ENCODE results near the gene NDRG2. TPM values are rescaled to one million over a fixed set of nuclear protein-coding genes. Genes with fewer than 3 reads are reported as not detected.
A peak's percentile ranks its signal among the peaks of the same experiment; 100 is the strongest.
"Not testable (repeated sequence)": the region's sequence is repeated elsewhere in the genome, so short reads cannot be mapped to it uniquely, and the experiment has no call there.

Gene NDRG2
- total RNA-seq, 2 donors from 2014 or later = 133 to 178 TPM

DNA sequence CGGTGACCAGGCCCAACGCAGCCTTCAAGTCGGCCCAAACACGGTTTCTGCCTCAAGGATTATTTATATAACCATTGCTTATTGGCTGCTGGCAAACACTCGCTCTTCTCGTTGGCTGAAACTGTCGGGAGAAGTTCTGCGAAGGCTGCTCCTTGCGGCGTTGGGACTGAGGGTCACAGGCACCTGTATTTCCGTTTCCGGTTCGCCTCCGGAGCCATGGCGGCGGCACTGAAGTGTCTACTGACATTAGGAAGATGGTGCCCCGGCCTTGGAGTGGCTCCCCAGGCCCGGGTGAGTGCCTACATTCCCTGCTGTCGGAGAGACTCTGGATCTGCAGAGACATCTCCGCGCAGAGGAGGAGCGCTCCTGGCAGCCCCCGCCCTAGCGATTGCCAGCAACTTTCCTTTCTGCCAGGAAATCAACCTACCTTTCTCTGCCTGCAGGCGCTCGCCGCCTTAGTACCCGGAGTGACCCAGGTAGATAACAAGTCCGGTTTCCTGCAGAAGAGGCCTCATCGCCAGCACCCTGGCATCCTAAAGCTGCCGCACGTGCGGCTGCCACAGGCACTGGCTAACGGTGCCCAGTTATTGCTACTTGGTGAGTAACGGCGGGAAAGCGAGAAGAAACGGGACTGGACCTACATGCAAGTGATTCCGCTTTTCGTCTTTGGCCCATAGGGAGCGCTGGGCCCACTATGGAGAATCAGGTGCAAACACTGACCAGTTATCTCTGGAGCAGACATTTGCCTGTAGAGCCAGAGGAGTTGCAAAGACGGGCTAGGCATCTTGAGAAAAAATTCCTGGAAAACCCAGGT lies 34.9 kb downstream of the NDRG2 start, which contains the start of gene METTL17:
Gene METTL17 (plus strand): TSS at position 194 of the 814 bp plus-strand sequence. CDS start 23 bp downstream, at position 217.
- Histone ChIP-seq H3K9me3 (no peaks in the 10 kb centered on the region), H3K27ac (peak within 1 kb of the TSS; percentile 3 to 82 (median 66)), H3K27me3 (no peaks in the 10 kb centered on the region), H3K36me3 (replicated peaks in 1 of 2; ENCODE audit: insufficient read depth in 1 of 2, low read depth in 2 of 2) (peaks cover 10 to 18% of the 10 kb centered on the region in 2 donors), H3K4me1 (peaks cover 21% of the 10 kb centered on the region), H3K4me3 (peak within 1 kb of the TSS; percentile 33 to 75)
- 0 to 1% methylated on average over 19 to 42 of the region's 42 CpGs for WGBS, 2 donors
- intact Hi-C loops (cut with DNase I) = no loop called here
- ATAC-seq (peak; percentile 98), DNase-seq (peak; percentile 90 to 96 (median 92))
- TF ChIP-seq, protein P1, sequence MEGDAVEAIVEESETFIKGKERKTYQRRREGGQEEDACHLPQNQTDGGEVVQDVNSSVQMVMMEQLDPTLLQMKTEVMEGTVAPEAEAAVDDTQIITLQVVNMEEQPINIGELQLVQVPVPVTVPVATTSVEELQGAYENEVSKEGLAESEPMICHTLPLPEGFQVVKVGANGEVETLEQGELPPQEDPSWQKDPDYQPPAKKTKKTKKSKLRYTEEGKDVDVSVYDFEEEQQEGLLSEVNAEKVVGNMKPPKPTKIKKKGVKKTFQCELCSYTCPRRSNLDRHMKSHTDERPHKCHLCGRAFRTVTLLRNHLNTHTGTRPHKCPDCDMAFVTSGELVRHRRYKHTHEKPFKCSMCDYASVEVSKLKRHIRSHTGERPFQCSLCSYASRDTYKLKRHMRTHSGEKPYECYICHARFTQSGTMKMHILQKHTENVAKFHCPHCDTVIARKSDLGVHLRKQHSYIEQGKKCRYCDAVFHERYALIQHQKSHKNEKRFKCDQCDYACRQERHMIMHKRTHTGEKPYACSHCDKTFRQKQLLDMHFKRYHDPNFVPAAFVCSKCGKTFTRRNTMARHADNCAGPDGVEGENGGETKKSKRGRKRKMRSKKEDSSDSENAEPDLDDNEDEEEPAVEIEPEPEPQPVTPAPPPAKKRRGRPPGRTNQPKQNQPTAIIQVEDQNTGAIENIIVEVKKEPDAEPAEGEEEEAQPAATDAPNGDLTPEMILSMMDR (IDR thresholded peaks at IDR 0.05) = peak in 4 of 7 experiments; percentile 12 to 51 (median 38)
- TF ChIP-seq POLR2A (IDR thresholded peaks at IDR 0.05) = peak in 2 of 3 donors; percentile 80 to 82

DNA sequence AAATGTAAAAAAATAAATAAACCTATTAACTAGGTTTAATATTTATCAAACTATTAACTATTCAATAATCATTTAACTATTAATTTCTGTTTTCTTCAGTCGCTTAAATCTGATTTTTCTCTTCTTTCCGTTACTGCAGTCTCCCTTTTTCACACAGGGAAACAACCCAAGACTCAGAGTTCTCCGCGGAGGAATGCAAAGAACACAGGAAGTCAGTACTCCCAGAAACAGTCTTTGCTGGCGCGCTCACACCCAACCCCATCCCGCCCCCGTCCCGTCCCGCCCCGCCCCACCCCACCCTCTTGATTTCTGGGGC lies 35.4 kb downstream of the NDRG2 start:
- intact Hi-C loops (cut with DNase I) = no loop called here
- TF ChIP-seq POLR2A (IDR thresholded peaks at IDR 0.05) = no peak
- TF ChIP-seq, protein P1 (IDR thresholded peaks at IDR 0.05) = no peak
- no peak for DNase-seq
- ATAC-seq = no peak
- Histone ChIP-seq H3K36me3 (replicated peaks in 1 of 2; ENCODE audit: insufficient read depth in 1 of 2, low read depth in 2 of 2) (peaks cover 5 to 12% of the 10 kb centered on the region in 2 donors), H3K27me3 (no peaks in the 10 kb centered on the region), H3K4me1 (peaks cover 21% of the 10 kb centered on the region), H3K27ac (peak overlapping the region; percentile 3 to 82 (median 66)), H3K9me3 (no peaks in the 10 kb centered on the region), H3K4me3 (no peak overlapping the region)
- WGBS, 2 donors = 0 to 1% methylated on average over 11 of the region's 11 CpGs

DNA sequence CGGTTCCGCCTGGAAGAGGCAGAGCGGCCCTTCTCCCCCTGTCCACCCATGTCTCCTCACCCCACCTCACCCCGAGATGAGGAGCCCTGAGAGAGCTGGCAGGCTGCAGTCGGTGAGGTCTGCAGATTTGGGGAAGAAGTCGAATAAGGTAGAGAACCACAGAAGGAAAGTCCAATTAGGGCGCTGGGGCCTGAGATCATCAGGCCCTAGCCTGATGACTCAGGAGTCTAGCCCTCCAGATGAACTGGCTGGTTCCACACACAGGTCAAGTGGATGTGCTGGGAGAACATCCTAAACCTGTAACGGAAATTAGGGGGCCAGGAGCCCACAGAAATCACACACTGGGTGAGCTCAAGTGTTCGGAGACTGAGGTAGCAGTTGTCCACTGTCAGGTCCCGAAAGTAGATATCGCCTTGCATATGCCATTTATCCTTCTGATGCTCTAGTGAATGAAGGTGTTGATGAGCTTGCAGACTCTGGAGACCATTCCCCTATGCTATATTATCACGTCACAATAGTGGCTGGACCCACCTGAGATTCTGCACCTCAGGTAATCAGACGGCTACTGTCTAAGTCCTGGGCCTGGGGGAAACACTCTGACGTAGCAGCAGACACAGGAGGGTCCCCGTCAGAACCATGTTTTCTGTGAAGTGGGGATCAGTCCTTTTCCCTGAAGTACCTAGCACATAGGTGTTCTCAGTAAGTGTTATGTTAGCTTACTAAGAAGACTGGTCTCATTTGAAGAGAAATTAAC lies 36.0 kb downstream of the NDRG2 start:
- ATAC-seq = no peak
- Histone ChIP-seq H3K4me1 (peaks cover 21% of the 10 kb centered on the region), H3K4me3 (no peak overlapping the region), H3K9me3 (no peaks in the 10 kb centered on the region), H3K27me3 (no peaks in the 10 kb centered on the region), H3K36me3 (replicated peaks in 1 of 2; ENCODE audit: insufficient read depth in 1 of 2, low read depth in 2 of 2) (peaks cover 4 to 12% of the 10 kb centered on the region in 2 donors), H3K27ac (peak overlapping the region; percentile 3 to 82 (median 66))
- WGBS, 2 donors = 82 to 87% methylated on average over 15 of the region's 15 CpGs
- intact Hi-C loops (cut with DNase I) = no loop called here
- TF ChIP-seq, protein P1 (IDR thresholded peaks at IDR 0.05) = no peak
- no peak for TF ChIP-seq POLR2A (IDR thresholded peaks at IDR 0.05)
- DNase-seq = peak in 1 of 4 donors; percentile 12

DNA sequence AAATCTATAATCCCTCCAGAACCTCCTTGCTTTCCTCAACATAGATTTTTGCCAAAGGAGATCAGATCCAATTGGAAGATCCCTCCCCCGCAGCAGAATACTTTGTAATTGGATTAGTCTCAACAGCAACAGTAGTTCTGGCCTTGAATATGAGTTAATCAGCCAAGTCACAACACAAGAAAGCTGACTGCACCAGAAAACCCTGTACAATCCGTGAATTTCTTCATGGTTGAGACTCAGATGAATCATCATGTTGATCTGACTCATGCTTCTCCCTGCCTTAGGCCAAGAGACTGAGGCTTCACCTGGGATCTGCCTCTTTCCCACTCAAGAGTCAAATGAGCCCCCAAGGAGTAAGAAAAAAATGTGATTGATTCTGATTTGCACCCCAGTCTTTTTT lies 38.0 kb downstream of the NDRG2 start:
- no peaks in the 10 kb centered on the region for H3K36me3 ChIP-seq (replicated peaks in 1 of 2; ENCODE audit: insufficient read depth in 1 of 2, low read depth in 2 of 2)
- peaks cover 19% of the 10 kb centered on the region for H3K4me1 ChIP-seq
- ATAC-seq (no peak), DNase-seq (peak in 2 of 4 donors; percentile 22 to 25)
- peak overlapping the region in 1 of 4 donors; percentile 28 for H3K27ac ChIP-seq
- no peak overlapping the region for H3K4me3 ChIP-seq
- H3K27me3 ChIP-seq = no peaks in the 10 kb centered on the region
- TF ChIP-seq, protein P1 (IDR thresholded peaks at IDR 0.05) = no peak
- TF ChIP-seq POLR2A (IDR thresholded peaks at IDR 0.05) = no peak
- 50 to 51% methylated on average over 2 of the region's 2 CpGs for WGBS, 2 donors
- intact Hi-C loops (cut with DNase I) = no loop called here
- H3K9me3 ChIP-seq = no peaks in the 10 kb centered on the region

DNA sequence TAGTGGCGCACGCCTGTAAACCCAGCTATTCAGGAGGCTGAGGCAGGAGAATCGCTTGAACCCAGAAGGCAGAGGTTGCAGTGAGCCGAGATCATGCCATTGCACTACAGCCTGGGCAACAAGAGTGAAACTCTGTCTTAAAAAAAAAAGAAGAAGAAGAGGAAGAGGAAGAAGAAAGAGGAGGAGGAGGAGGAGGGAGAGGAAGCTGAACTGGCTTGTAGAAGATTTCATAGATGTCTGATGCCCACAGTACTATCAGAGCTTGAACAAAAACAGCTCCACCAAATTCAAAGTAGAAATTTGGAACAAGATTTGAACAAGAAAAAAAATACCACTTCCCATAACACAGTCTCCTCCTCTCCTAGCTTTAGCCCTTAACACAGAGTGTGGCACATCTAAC lies 39.2 kb downstream of the NDRG2 start:
- H3K4me1 ChIP-seq; H3K36me3 ChIP-seq (replicated peaks in 1 of 2; ENCODE audit: insufficient read depth in 1 of 2, low read depth in 2 of 2); intact Hi-C loops (cut with DNase I); DNase-seq; H3K9me3 ChIP-seq; H3K27ac ChIP-seq; H3K4me3 ChIP-seq; H3K27me3 ChIP-seq; ATAC-seq: not testable (repeated sequence)
- 82 to 86% methylated on average over 4 of the region's 4 CpGs for WGBS, 2 donors

Data from body of pancreas (tissue), 4 donors.